CD4-positive, CD25-positive, alpha-beta regulatory T cell (primary cell): ENCODE results near the gene H2BK1. TPM values are rescaled to one million over a fixed set of nuclear protein-coding genes. Genes with fewer than 3 reads are reported as not detected.

Source experiments
- ATAC-seq, 2 donors: fragments of 150-1000 bp; cut with Tn5 transposase; one replicate each; pipeline ENCODE4 v1.10.0; 2021; ENCODE audit warnings: low read depth in 2 of 2, moderate number of reproducible peaks in 2 of 2, moderate library complexity in 1 of 2
- DNase-seq, 3 donors: peaks; one replicate each; pipeline versions ENCODE4 v3.0.0 to v3.0.0-alpha.2; 2012 to 2022; ENCODE audit warnings: mixed read lengths in 1 of 3
- H3K27ac ChIP-seq: one replicate; pipeline ENCODE4 v1.7.0; 2013; ENCODE audit warnings: mild to moderate bottlenecking, low read length; ENCODE audit not compliant: insufficient read depth, poor library complexity, severe bottlenecking
- H3K27me3 ChIP-seq: one replicate; pipeline ENCODE4 v1.7.0; 2013; ENCODE audit warnings: low read length; ENCODE audit not compliant: control insufficient read depth, insufficient read depth
- H3K36me3 ChIP-seq: one replicate; pipeline ENCODE4 v1.7.0; 2013; ENCODE audit warnings: mild to moderate bottlenecking, low read length, moderate library complexity; ENCODE audit not compliant: control insufficient read depth, insufficient read depth
- H3K4me1 ChIP-seq: 2 replicates; pipeline ENCODE4 v1.7.0; 2013; ENCODE audit warnings: mild to moderate bottlenecking, low read length; ENCODE audit not compliant: insufficient read depth, control insufficient read depth, poor library complexity, severe bottlenecking
- H3K4me3 ChIP-seq: one replicate; pipeline ENCODE4 v1.7.0; 2013; ENCODE audit warnings: low read depth, mild to moderate bottlenecking, low read length, moderate library complexity
- H3K9me3 ChIP-seq, 2 experiments: 1 replicate in 1 of 2; 2 replicates in 1 of 2; pipeline ENCODE4 v1.7.0; 2013; ENCODE audit warnings: low read length in 2 of 2, mild to moderate bottlenecking in 1 of 2, moderate library complexity in 1 of 2; ENCODE audit not compliant: control insufficient read depth in 2 of 2
- H3K27ac Mint-ChIP-seq, 3 donors: one replicate each; pipeline ENCODE4 v1.8.0; 2020 to 2022; ENCODE audit warnings: mild to moderate bottlenecking in 3 of 3, mixed read lengths in 3 of 3, moderate library complexity in 2 of 3
- H3K27me3 Mint-ChIP-seq: one replicate; pipeline ENCODE4 v1.8.0; 2022; ENCODE audit warnings: mild to moderate bottlenecking, mixed read lengths
- H3K36me3 Mint-ChIP-seq: one replicate; pipeline ENCODE4 v1.8.0; 2020; ENCODE audit warnings: mixed read lengths
- H3K4me1 Mint-ChIP-seq, 4 donors: one replicate each; pipeline ENCODE4 v1.8.0; 2020 to 2022; ENCODE audit warnings: mixed read lengths in 4 of 4, mild to moderate bottlenecking in 1 of 4
- H3K4me3 Mint-ChIP-seq, 4 donors: one replicate each; pipeline ENCODE4 v1.8.0; 2020 to 2022; ENCODE audit warnings: mild to moderate bottlenecking in 4 of 4, mixed read lengths in 4 of 4, moderate library complexity in 3 of 4
- H3K9me3 Mint-ChIP-seq, 7 donors: one replicate each; pipeline ENCODE4 v1.8.0; 2020 to 2022; ENCODE audit warnings: mixed read lengths in 7 of 7, mild to moderate bottlenecking in 3 of 7, moderate library complexity in 2 of 7
- polyA plus RNA-seq, 4 donors: library from polyadenylated mRNA; unstranded; fragments of 300-500 nt; fragmentation: Illumina TruSeq; gene quantifications; one replicate each; pipeline ENCODE4 v1.2.3, GENCODE V29; 2021
- total RNA-seq: library from RNA; stranded (reverse); gene quantifications from one replicate; pipeline ENCODE4 v1.2.3, GENCODE V29; 2022

Gene H2BK1
- total and polyA plus RNA-seq, 5 donors from 2014 or later, result 3.8 TPM; not detected in 4

GRCh38 chr7:151243408-151244195 is 33.3 kb upstream of the H2BK1 start:
- Mint-ChIP-seq H3K27me3 (peaks cover 43% of the 10 kb centered on the region), H3K4me3 (peak overlapping the region; percentile 71 to 91 (median 82)), H3K9me3 (peaks cover 0 to 2% (median 0%) of the 10 kb centered on the region in 7 donors), H3K4me1 (peaks cover 5 to 48% (median 17%) of the 10 kb centered on the region in 4 donors), H3K27ac (peak overlapping the region in 2 of 3 donors; percentile 71 to 88), H3K36me3 (no peaks in the 10 kb centered on the region)
- ATAC-seq, result peak; percentile 13 to 17
- Histone ChIP-seq H3K4me3 (no peak overlapping the region), H3K27me3 (peaks cover 9% of the 10 kb centered on the region), H3K27ac (no peak overlapping the region), H3K36me3 (no peaks in the 10 kb centered on the region), H3K4me1 (peaks cover 45% of the 10 kb centered on the region), H3K9me3 (no peaks in the 10 kb centered on the region)
- DNase-seq, result peak; percentile 41 to 66 (median 65)

GRCh38 chr7:151243045-151243349 is 32.7 kb upstream of the H2BK1 start:
- no peak for ATAC-seq
- Mint-ChIP-seq H3K27me3 (peaks cover 39% of the 10 kb centered on the region), H3K36me3 (no peaks in the 10 kb centered on the region), H3K9me3 (peaks cover 0 to 2% (median 0%) of the 10 kb centered on the region in 7 donors), H3K4me1 (peaks cover 5 to 45% (median 17%) of the 10 kb centered on the region in 4 donors), H3K27ac (peak overlapping the region in 2 of 3 donors; percentile 71 to 88), H3K4me3 (peak overlapping the region; percentile 71 to 91 (median 82))
- Histone ChIP-seq H3K27ac (no peak overlapping the region), H3K9me3 (no peaks in the 10 kb centered on the region), H3K4me3 (no peak overlapping the region), H3K36me3 (peaks cover under 1% of the 10 kb centered on the region), H3K4me1 (peaks cover 40% of the 10 kb centered on the region), H3K27me3 (peaks cover 9% of the 10 kb centered on the region)
- no peak for DNase-seq

- Mint-ChIP-seq H3K9me3 (no peaks in the 10 kb centered on the region), H3K27me3 (peaks cover 33% of the 10 kb centered on the region), H3K4me1 (peaks cover 5 to 39% (median 17%) of the 10 kb centered on the region in 4 donors), H3K27ac (no peak overlapping the region), H3K36me3 (no peaks in the 10 kb centered on the region), H3K4me3 (peak overlapping the region in 1 of 4 donors; percentile 87)
- peaks cover 34% of the 10 kb centered on the region for H3K4me1 ChIP-seq
- H3K9me3 ChIP-seq, result no peaks in the 10 kb centered on the region
- DNase-seq (no peak), ATAC-seq (no peak)
- H3K27me3 ChIP-seq, result peaks cover 7% of the 10 kb centered on the region
- peaks cover 4% of the 10 kb centered on the region for H3K36me3 ChIP-seq
- no peak overlapping the region for H3K27ac ChIP-seq
- H3K4me3 ChIP-seq, result no peak overlapping the region
Measured at GRCh38 chr7:151242159-151243044, 32.1 kb upstream of the H2BK1 start.

- no peak for DNase-seq
- no peaks in the 10 kb centered on the region for H3K9me3 Mint-ChIP-seq
Measured at GRCh38 chr7:151241755-151242096, 31.4 kb upstream of the H2BK1 start.

GRCh38 chr7:151240942-151241754 is 30.9 kb upstream of the H2BK1 start:
- no peak for ATAC-seq
- Histone ChIP-seq H3K36me3 (peaks cover 14% of the 10 kb centered on the region), H3K4me1 (peaks cover 34% of the 10 kb centered on the region), H3K4me3 (no peak overlapping the region), H3K9me3 (no peaks in the 10 kb centered on the region), H3K27ac (no peak overlapping the region), H3K27me3 (peaks cover 4% of the 10 kb centered on the region)
- Mint-ChIP-seq H3K27ac (peak overlapping the region in 1 of 3 donors; percentile 26), H3K4me3 (peak overlapping the region in 2 of 4 donors; percentile 68 to 80), H3K36me3 (no peaks in the 10 kb centered on the region), H3K27me3 (peaks cover 21% of the 10 kb centered on the region), H3K4me1 (peaks cover 5 to 31% (median 20%) of the 10 kb centered on the region in 4 donors), H3K9me3 (no peaks in the 10 kb centered on the region)
- no peak for DNase-seq

More at GRCh38 chr7:151241755-151242096, 31.4 kb upstream of the H2BK1 start:
- Mint-ChIP-seq H3K36me3 (no peaks in the 10 kb centered on the region), H3K27me3 (peaks cover 26% of the 10 kb centered on the region), H3K4me3 (peak overlapping the region in 1 of 4 donors; percentile 80), H3K27ac (no peak overlapping the region), H3K4me1 (peaks cover 5 to 35% (median 17%) of the 10 kb centered on the region in 4 donors)
- peaks cover 4% of the 10 kb centered on the region for H3K27me3 ChIP-seq
- H3K4me1 ChIP-seq, result peaks cover 34% of the 10 kb centered on the region
- ATAC-seq, result no peak
- H3K9me3 ChIP-seq, result no peaks in the 10 kb centered on the region
- H3K4me3 ChIP-seq, result no peak overlapping the region
- H3K27ac ChIP-seq, result no peak overlapping the region
- H3K36me3 ChIP-seq, result peaks cover 9% of the 10 kb centered on the region

- peaks cover 19% of the 10 kb centered on the region for H3K36me3 ChIP-seq
- peaks cover 5 to 29% (median 19%) of the 10 kb centered on the region in 4 donors for H3K4me1 Mint-ChIP-seq
- H3K27ac Mint-ChIP-seq, result peak overlapping the region in 1 of 3 donors; percentile 26
Measured at GRCh38 chr7:151240536-151240935, 30.2 kb upstream of the H2BK1 start.

GRCh38 chr7:151239837-151240459 is 29.7 kb upstream of the H2BK1 start:
- ATAC-seq (no peak), DNase-seq (no peak)
- Histone ChIP-seq H3K36me3 (peaks cover 22% of the 10 kb centered on the region), H3K27ac (no peak overlapping the region), H3K4me1 (peaks cover 23% of the 10 kb centered on the region), H3K9me3 (no peaks in the 10 kb centered on the region), H3K4me3 (no peak overlapping the region), H3K27me3 (peaks cover 4% of the 10 kb centered on the region)
- Mint-ChIP-seq H3K27me3 (peaks cover 15% of the 10 kb centered on the region), H3K9me3 (no peaks in the 10 kb centered on the region), H3K36me3 (no peaks in the 10 kb centered on the region), H3K27ac (no peak overlapping the region), H3K4me3 (no peak overlapping the region), H3K4me1 (peaks cover 5 to 32% (median 19%) of the 10 kb centered on the region in 4 donors)

More at GRCh38 chr7:151240536-151240935, 30.2 kb upstream of the H2BK1 start:
- H3K9me3 ChIP-seq, result no peaks in the 10 kb centered on the region
- no peak for DNase-seq
- no peak overlapping the region for H3K4me3 ChIP-seq
- no peaks in the 10 kb centered on the region for H3K36me3 Mint-ChIP-seq
- peaks cover 4% of the 10 kb centered on the region for H3K27me3 ChIP-seq
- H3K9me3 Mint-ChIP-seq, result no peaks in the 10 kb centered on the region
- no peak for ATAC-seq
- H3K27me3 Mint-ChIP-seq, result peaks cover 17% of the 10 kb centered on the region
- peaks cover 28% of the 10 kb centered on the region for H3K4me1 ChIP-seq
- H3K27ac ChIP-seq, result no peak overlapping the region
- no peak overlapping the region for H3K4me3 Mint-ChIP-seq
